Transverse colon (tissue), 4 donors: ENCODE data around the gene ITPR2.

Experiments
- CTCF ChIP-seq, 5 experiments: fragments of 200-600 bp in 3 of 5; fragments of 450-650 bp in 2 of 5; sonication (generic) in 3 of 5; IDR thresholded peaks; 1 replicate in 2 of 5; 2 replicates in 3 of 5; pipeline ENCODE4 v1.5.1; 2016 to 2017; ENCODE audit warnings: antibody characterized with exemption in 5 of 5, inconsistent platforms in 3 of 5, mild to moderate bottlenecking in 2 of 5, moderate library complexity in 1 of 5
- EP300 ChIP-seq: sonication (generic); formaldehyde crosslinking; IDR thresholded peaks from one replicate; pipeline ENCODE4 v1.6.1; 2017; ENCODE audit warnings: antibody characterized with exemption, low read depth
- POLR2A ChIP-seq: fragments of 450-650 bp; IDR thresholded peaks from one replicate; pipeline ENCODE4 v1.6.1; 2016; ENCODE audit warnings: antibody characterized with exemption, mild to moderate bottlenecking, moderate library complexity
- POLR2AphosphoS5 ChIP-seq, 3 donors: sonication (generic); formaldehyde crosslinking; IDR thresholded peaks; one replicate each; pipeline ENCODE4 v1.6.1; 2016; ENCODE audit warnings: antibody characterized with exemption in 3 of 3

- no peak for TF ChIP-seq CTCF (IDR thresholded peaks at IDR 0.05)
- no peak for TF ChIP-seq POLR2AphosphoS5 (IDR thresholded peaks at IDR 0.05)
- TF ChIP-seq POLR2A, result no peak
- TF ChIP-seq EP300, result no peak
These were observed 29.4 kb downstream of the ITPR2 start for GRCh38 chr12:26803552-26803951.
